DND-41 (cell line): ENCODE results near the gene SAPCD2.

Experiments
- ATAC-seq: fragments of 200-7000 bp; cut with Tn5 transposase; 3 replicates; pipeline ENCODE4 v1.9.1; 2021; ENCODE audit warnings: low read depth; ENCODE audit not compliant: insufficient read depth
- DNase-seq: peaks from one replicate; pipeline ENCODE4 v3.0.0-alpha.2; 2020
- H2AFZ ChIP-seq: 2 replicates; pipeline ENCODE4 v1.6.0; 2012; ENCODE audit warnings: low read depth, low read length
- H3K27ac ChIP-seq: 2 replicates; pipeline ENCODE4 v1.5.1; 2012; ENCODE audit warnings: low read length, inconsistent platforms
- H3K27me3 ChIP-seq: fragments of 200-600 bp; sonication (generic); 2 replicates; pipeline ENCODE4 v1.6.0; 2012; ENCODE audit warnings: low read length, mild to moderate bottlenecking, inconsistent platforms; ENCODE audit not compliant: insufficient read depth, poor library complexity
- H3K36me3 ChIP-seq: 2 replicates; pipeline ENCODE4 v1.5.1; 2012; ENCODE audit warnings: low read length, inconsistent platforms; ENCODE audit not compliant: insufficient read depth
- H3K4me1 ChIP-seq: 2 replicates; pipeline ENCODE4 v1.5.1; 2012; ENCODE audit warnings: mild to moderate bottlenecking, low read length; ENCODE audit not compliant: insufficient read depth
- H3K4me2 ChIP-seq: 2 replicates; pipeline ENCODE4 v1.6.0; 2012; ENCODE audit warnings: mild to moderate bottlenecking, moderate library complexity, low read length, inconsistent platforms; ENCODE audit not compliant: insufficient read depth
- H3K4me3 ChIP-seq, 2 experiments: fragments of 200-600 bp in 1 of 2; shearing (Covaris generic) in 1 of 2; 2 replicates each; pipeline ENCODE4 v1.5.1; 2012 to 2016; ENCODE audit warnings: inconsistent platforms in 2 of 2, low read length in 2 of 2, mild to moderate bottlenecking in 2 of 2, low read depth in 1 of 2, moderate library complexity in 1 of 2
- H3K79me2 ChIP-seq: 2 replicates; pipeline ENCODE4 v1.6.0; 2012; ENCODE audit warnings: low read length, inconsistent platforms; ENCODE audit not compliant: insufficient read depth
- H3K9ac ChIP-seq: 2 replicates; pipeline ENCODE4 v1.6.0; 2012; ENCODE audit warnings: low read depth, mild to moderate bottlenecking, inconsistent platforms, low read length, moderate library complexity
- H3K9me3 ChIP-seq: 2 replicates; pipeline ENCODE4 v1.5.1; 2012; ENCODE audit warnings: low read length, moderate library complexity, mild to moderate bottlenecking, inconsistent platforms; ENCODE audit not compliant: insufficient read depth, severe bottlenecking
- H4K20me1 ChIP-seq: 2 replicates; pipeline ENCODE4 v1.6.0; 2012; ENCODE audit warnings: low read length; ENCODE audit not compliant: insufficient read depth
- EZH2 ChIP-seq: IDR thresholded peaks from 3 replicates; pipeline ENCODE4 v1.6.1; 2012; ENCODE audit warnings: borderline replicate concordance, low read depth, mild to moderate bottlenecking, moderate library complexity, low read length, inconsistent platforms; ENCODE audit not compliant: severe bottlenecking
- TF ChIP-seq, protein P1 (sequence below): IDR thresholded peaks from 2 replicates; pipeline ENCODE4 v1.5.1; 2012; ENCODE audit warnings: borderline replicate concordance, low read length, moderate library complexity, mild to moderate bottlenecking; ENCODE audit not compliant: poor library complexity, severe bottlenecking; ENCODE audit errors: extremely low read depth

Gene SAPCD2

DNA sequence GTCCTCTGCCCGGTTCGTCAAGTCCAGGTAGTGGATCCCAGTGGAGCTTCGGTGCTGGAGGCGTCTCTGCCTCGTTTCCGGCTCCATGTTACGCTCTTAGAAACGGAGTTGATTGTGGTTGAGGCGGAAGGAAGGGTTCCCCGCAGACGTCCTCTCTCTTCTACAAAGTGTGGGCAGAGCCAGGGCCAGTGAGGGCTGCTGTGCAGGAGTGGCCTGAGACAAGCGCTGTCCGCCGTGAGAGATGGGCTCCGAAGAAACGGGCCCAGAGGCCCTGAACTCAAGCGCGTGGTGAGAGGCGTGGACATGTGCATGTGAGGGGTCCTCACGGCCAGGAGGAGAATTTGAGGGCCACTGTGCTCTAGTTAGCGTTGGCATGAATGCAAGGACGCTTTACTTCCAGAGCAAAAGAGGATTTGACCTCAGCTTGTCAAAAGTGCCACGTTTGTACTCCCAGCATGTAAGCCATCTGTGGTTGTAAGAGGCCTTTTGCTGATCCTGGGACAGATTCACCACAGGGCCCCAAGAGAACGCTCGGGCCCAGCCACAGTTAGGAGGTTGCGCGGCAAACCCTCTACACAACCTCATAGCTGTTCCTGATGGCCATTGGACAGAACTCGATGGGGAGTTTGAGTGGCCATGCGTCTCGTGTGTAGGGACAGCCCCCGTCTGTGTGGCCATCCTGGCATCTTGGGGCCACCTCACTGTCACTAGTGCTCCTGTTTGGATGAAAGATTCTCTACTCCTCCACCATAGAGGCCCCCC lies 26.6 kb upstream of the SAPCD2 start:
- DNase-seq (no peak), ATAC-seq (no peak)
- H3K79me2 ChIP-seq: peaks cover 10% of the 10 kb centered on the region
- H3K9me3 ChIP-seq: peaks cover 2% of the 10 kb centered on the region
- peak overlapping the region; percentile 77 for H3K4me2 ChIP-seq
- peaks cover 62% of the 10 kb centered on the region for H3K36me3 ChIP-seq
- no peak for TF ChIP-seq EZH2
- TF ChIP-seq, protein P1, sequence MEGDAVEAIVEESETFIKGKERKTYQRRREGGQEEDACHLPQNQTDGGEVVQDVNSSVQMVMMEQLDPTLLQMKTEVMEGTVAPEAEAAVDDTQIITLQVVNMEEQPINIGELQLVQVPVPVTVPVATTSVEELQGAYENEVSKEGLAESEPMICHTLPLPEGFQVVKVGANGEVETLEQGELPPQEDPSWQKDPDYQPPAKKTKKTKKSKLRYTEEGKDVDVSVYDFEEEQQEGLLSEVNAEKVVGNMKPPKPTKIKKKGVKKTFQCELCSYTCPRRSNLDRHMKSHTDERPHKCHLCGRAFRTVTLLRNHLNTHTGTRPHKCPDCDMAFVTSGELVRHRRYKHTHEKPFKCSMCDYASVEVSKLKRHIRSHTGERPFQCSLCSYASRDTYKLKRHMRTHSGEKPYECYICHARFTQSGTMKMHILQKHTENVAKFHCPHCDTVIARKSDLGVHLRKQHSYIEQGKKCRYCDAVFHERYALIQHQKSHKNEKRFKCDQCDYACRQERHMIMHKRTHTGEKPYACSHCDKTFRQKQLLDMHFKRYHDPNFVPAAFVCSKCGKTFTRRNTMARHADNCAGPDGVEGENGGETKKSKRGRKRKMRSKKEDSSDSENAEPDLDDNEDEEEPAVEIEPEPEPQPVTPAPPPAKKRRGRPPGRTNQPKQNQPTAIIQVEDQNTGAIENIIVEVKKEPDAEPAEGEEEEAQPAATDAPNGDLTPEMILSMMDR: no peak
- no peak overlapping the region for H2AFZ ChIP-seq
- no peak overlapping the region; the same call in 1 of the 2 replicates for H3K9ac ChIP-seq
- H3K4me1 ChIP-seq: peaks cover 20% of the 10 kb centered on the region
- H3K4me3 ChIP-seq: peak overlapping the region in 1 of 2 experiments; percentile 56; a peak in 1 of 4 replicates
- H4K20me1 ChIP-seq: peaks cover 3% of the 10 kb centered on the region; the same call in 1 of the 2 replicates
- peak overlapping the region; percentile 78; the same call in 1 of the 2 replicates for H3K27ac ChIP-seq
- no peaks in the 10 kb centered on the region for H3K27me3 ChIP-seq

GRCh38 chr9:137095664-137096517 lies 25.5 kb upstream of the SAPCD2 start:
- Histone ChIP-seq H3K9ac (peak overlapping the region; percentile 52), H3K27me3 (no peaks in the 10 kb centered on the region), H3K4me2 (peak overlapping the region; percentile 77), H3K4me1 (peaks cover 20% of the 10 kb centered on the region), H2AFZ (peak overlapping the region; percentile 70), H3K27ac (peak overlapping the region; percentile 78), H3K36me3 (peaks cover 59% of the 10 kb centered on the region), H4K20me1 (peaks cover 6% of the 10 kb centered on the region; the same call in 1 of the 2 replicates), H3K4me3 (peak overlapping the region in 1 of 2 experiments; percentile 56; a peak in 3 of 4 replicates), H3K79me2 (peaks cover 13% of the 10 kb centered on the region), H3K9me3 (no peaks in the 10 kb centered on the region)
- ATAC-seq (peak; percentile 97), DNase-seq (peak; percentile 89)
- no peak for TF ChIP-seq EZH2
- TF ChIP-seq, protein P1: peak; percentile 82

GRCh38 chr9:137089232-137089947 lies 19.0 kb upstream of the SAPCD2 start:
- H3K79me2 ChIP-seq: peaks cover 22% of the 10 kb centered on the region
- no peak for ATAC-seq
- no peaks in the 10 kb centered on the region for H3K27me3 ChIP-seq
- H3K4me2 ChIP-seq: peak overlapping the region; percentile 12; the same call in 1 of the 2 replicates
- H3K9me3 ChIP-seq: no peaks in the 10 kb centered on the region
- H3K36me3 ChIP-seq: peaks cover 29% of the 10 kb centered on the region
- no peak for DNase-seq
- H4K20me1 ChIP-seq: peaks cover 4% of the 10 kb centered on the region; the same call in 1 of the 2 replicates
- no peak overlapping the region for H2AFZ ChIP-seq
- no peak overlapping the region for H3K27ac ChIP-seq
- H3K4me3 ChIP-seq: no peak overlapping the region
- H3K4me1 ChIP-seq: peaks cover 29% of the 10 kb centered on the region
- TF ChIP-seq, protein P1: no peak
- TF ChIP-seq EZH2: no peak
- no peak overlapping the region for H3K9ac ChIP-seq
